HG02981 (cell line): Measurements from ENCODE around the gene PARD6A.

Experiments
- ATAC-seq: cut with Tn5 transposase; IDR thresholded peaks from one replicate; pipeline ENCODE4 v1.9.1; 2021; ENCODE audit warnings: mild to moderate bottlenecking, moderate library complexity; ENCODE audit not compliant: unreplicated experiment

PARD6A gene, protein sequence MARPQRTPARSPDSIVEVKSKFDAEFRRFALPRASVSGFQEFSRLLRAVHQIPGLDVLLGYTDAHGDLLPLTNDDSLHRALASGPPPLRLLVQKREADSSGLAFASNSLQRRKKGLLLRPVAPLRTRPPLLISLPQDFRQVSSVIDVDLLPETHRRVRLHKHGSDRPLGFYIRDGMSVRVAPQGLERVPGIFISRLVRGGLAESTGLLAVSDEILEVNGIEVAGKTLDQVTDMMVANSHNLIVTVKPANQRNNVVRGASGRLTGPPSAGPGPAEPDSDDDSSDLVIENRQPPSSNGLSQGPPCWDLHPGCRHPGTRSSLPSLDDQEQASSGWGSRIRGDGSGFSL

GRCh38 chr16:67660564-67661028, at the start of gene PARD6A:
PARD6A (plus strand) TSS chr16:67660960; CDS start chr16:67661039, 79 bp downstream.
- peak; percentile 68 for ATAC-seq

DNA sequence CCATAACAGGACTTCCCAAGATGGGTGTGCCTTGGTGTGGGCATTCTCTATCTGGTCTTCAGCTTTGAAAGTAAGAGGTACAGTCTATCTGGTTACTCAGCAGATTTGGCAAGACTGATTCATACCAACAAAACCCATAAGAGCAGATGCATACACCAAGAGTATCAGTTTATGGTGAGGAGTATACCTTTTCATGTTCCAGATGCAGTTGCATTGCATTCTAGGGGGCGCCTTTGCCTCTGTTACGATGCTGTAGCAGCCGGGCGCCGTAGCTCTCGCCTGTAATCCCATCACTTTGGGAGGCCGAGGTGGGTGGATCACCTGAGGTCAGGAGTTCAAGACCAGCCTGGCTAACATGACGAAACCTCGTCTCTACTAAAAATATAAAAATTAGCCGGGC, 47.0 kb upstream of the PARD6A start:
- ATAC-seq = no peak

- no peak for ATAC-seq
Observed at GRCh38 chr16:67628216-67628615, 32.5 kb upstream of the PARD6A start.

- no peak for ATAC-seq
Observed at GRCh38 chr16:67632415-67633172, 28.2 kb upstream of the PARD6A start.

DNA sequence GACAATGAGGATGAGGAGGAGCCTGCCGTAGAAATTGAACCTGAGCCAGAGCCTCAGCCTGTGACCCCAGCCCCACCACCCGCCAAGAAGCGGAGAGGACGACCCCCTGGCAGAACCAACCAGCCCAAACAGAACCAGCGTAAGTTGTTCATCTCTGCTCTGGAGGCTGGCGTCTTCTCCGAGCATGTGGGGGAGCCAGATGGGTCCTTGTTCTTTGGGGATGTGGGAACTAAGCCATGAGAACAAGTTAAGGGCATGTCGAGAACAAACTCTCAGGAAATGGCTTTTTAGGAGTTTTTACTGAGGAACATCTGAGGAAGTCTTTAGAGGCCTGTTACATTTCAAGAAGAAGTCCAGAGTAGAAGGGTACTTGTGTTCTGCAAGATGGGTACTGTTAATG, 24.0 kb upstream of the PARD6A start:
- no peak for ATAC-seq

DNA sequence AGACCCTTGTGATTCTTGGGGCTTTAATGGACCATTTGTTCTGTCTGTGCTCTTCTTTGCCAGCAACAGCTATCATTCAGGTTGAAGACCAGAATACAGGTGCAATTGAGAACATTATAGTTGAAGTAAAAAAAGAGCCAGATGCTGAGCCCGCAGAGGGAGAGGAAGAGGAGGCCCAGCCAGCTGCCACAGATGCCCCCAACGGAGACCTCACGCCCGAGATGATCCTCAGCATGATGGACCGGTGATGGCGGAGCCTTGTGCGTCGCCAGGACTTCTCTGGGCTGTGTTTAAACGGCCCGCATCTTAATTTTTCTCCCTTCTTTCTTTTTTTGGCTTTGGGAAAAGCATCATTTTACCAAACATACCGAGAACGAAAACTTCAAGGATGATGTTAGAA, 23.1 kb upstream of the PARD6A start:
- ATAC-seq = no peak

- ATAC-seq = no peak
Observed at GRCh38 chr16:67641779-67642708, 18.7 kb upstream of the PARD6A start.

- no peak for ATAC-seq
Observed at GRCh38 chr16:67644038-67644437, 16.7 kb upstream of the PARD6A start.

DNA sequence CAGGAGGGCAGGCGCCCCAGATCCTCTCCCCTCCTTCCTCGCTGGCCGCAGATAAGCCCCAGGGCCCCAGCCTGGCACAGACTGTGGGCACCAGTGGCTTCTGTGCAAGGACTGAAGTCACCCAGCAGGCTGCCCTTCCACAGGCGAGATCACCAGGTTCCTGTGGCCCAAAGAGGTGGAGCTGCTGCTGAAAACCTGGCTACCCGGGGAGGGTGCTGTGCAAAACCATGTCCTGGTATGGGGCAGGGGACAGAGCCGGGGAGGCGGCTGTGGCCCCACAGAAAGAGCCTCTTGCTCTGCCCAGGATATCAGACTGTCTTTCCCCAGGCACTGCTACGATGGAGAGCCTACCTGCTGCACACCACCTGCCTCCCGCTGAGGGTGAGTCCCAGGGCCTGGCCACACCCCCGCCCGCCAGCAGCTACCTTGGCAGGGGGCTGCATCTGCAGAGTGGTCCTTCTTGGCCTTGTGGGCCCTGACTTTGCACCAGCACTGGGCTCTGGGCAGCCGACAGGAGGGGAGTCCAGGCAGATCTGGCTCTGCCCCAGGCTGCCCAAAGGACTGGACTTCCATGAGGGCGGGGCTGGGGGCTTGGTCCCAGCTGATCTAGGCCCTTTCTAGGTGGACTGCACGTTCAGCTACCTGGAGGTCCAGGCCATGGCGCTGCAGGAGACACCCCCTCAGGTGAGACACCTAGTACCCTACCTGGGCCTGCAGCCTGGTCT, 15.2 kb upstream of the PARD6A start:
- ATAC-seq = no peak

DNA sequence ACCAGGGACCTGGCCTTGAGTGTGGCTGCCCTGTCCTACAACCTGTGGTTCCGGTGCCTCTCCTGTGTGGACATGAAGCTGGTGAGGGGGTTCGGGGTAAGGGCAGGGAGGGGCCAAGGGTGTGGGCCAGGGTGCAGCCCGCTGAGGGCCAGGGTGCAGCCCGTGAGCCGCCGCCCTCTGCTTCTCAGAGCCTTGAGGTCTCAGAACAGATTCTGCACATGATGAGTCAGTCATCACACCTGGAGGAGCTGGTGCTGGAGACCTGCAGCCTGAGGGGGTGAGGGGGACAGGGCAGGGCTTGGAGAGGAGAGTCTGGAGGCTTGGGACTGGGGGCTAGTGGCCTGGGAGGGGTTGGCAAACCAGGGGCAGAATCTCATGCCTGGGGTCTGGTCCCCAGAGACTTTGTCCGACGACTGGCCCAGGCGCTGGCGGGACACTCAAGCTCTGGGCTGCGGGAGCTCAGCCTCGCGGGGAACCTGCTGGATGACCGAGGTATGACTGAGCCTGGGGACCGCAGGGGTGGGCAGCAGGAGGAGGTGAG, 13.6 kb upstream of the PARD6A start:
- no peak for ATAC-seq

DNA sequence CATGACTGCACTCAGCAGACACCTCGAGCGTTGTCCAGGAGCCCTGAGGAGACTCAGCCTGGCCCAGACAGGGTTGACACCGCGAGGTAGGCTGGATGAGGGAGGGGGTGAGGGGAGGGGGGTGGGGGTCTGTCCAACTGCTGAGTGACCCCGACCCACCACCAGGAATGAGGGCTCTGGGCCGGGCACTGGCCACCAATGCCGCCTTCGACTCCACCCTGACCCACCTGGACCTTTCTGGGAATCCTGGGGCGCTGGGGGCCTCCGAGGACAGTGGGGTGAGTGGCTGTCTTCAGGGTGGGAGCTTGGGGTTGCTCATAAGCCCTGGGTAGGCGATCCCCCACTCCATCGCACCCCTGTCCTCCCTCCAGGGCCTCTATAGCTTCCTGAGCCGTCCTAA, 13.1 kb upstream of the PARD6A start:
- ATAC-seq = no peak

GRCh38 chr16:67648088-67648763, 12.5 kb upstream of the PARD6A start:
- ATAC-seq = no peak

- no peak for ATAC-seq
Observed at GRCh38 chr16:67648764-67649407, 11.9 kb upstream of the PARD6A start.

DNA sequence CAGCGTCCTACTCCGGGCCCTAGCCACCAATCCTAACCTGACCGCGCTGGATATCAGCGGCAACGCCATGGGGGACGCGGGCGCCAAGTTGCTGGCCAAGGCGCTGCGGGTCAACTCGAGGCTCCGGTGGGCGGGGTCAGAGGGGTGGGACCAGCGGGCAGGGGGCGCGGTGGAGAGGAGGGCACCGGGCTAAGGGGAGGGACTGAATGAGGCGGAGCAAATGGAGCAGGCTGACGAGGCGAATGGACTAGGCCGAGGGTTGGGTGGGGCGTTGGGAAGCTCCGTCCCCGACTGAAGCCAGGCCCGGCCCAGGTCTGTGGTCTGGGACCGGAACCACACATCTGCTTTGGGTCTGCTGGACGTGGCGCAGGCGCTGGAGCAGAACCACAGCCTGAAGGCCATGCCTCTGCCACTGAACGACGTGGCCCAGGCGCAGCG, 11.2 kb upstream of the PARD6A start:
- no peak for ATAC-seq

- ATAC-seq = no peak
Observed at GRCh38 chr16:67650023-67650422, 10.7 kb upstream of the PARD6A start.

- ATAC-seq = no peak
Observed at GRCh38 chr16:67651039-67651438, 9.7 kb upstream of the PARD6A start.

GRCh38 chr16:67651847-67652246, 8.9 kb upstream of the PARD6A start:
- ATAC-seq = no peak

- ATAC-seq = no peak
Observed at GRCh38 chr16:67652578-67653127, 8.1 kb upstream of the PARD6A start.
